Measurements from ENCODE around the gene COL5A1.

- TF ChIP-seq POLR2A (IDR thresholded peaks at IDR 0.05) (no peak), CTCF (IDR thresholded peaks at IDR 0.05) (no peak), POLR2AphosphoS5 (IDR thresholded peaks at IDR 0.05) (no peak)
Observed at GRCh38 chr9:134597041-134597913, 44.3 kb upstream of the COL5A1 start.
